Left colon (tissue), 2 donors: ENCODE measurements around the gene LETM1. TPM values are rescaled to one million over a fixed set of nuclear protein-coding genes. Genes with fewer than 3 reads are reported as not detected.

Experiments used
- ATAC-seq: fragments of 200-7000 bp; cut with Tn5 transposase; one replicate; pipeline ENCODE4 v1.9.1; 2020; ENCODE audit warnings: mild to moderate bottlenecking, moderate library complexity
- DNase-seq, 2 donors: peaks; one replicate each; pipeline ENCODE4 v3.0.0-alpha.2; 2020
- intact Hi-C, 2 donors: fragments of 100-400 bp; cut with DNase I in 1 of 2; cut with micrococcal nuclease in 1 of 2; formaldehyde crosslinking; loops; one replicate each; pipeline versions ENCODE4 v1.11.2 to v1.14.0; 2022; cut with DNase I, micrococcal nuclease
- total RNA-seq, 2 donors: library from RNA; stranded (reverse); fragmentation: NEBNext Ultra II Directional; extraction: Animal tissue kit (Norgen Biotek cat#: 25700); gene quantifications; one replicate each; pipeline ENCODE4 v1.2.1, GENCODE V29; 2021
- donor health status: DM: no; HTN: no; CAD: no.
- donor health status: DM: yes; HTN: yes; CAD: no.

The LETM1 gene
- total RNA-seq, 2 donors from 2014 or later: 112 to 160 TPM

DNA sequence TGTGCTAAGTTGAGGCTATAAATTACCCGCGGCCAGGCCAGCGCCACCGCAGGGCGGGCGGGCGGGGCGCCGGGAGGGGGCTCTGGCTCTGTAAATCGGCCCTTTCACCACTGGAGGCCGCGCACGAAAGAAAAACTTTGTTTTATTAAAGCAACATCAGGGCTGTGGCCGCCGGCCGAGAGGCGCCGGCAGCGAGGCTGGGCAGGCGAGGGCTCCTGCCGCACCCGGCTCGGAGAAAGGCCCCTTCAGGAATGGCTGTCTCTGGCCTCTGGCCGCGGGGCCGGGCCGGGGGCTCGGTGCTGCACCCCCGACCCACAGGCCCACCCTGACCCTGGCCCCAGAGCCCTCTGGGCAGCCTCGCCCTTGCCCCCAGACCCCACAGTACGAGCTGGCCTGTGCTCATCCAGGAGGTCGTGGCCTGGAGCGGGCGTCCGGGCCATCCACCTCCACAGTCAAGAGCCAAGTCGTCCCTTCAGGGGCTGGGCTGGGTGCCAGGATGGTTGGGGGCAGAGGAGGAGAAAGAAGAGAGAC is 92.3 kb downstream of the LETM1 start:
- intact Hi-C loops: no loop called here
- peak in 1 of 2 donors; percentile 45 for DNase-seq
- peak; percentile 61 for ATAC-seq

DNA sequence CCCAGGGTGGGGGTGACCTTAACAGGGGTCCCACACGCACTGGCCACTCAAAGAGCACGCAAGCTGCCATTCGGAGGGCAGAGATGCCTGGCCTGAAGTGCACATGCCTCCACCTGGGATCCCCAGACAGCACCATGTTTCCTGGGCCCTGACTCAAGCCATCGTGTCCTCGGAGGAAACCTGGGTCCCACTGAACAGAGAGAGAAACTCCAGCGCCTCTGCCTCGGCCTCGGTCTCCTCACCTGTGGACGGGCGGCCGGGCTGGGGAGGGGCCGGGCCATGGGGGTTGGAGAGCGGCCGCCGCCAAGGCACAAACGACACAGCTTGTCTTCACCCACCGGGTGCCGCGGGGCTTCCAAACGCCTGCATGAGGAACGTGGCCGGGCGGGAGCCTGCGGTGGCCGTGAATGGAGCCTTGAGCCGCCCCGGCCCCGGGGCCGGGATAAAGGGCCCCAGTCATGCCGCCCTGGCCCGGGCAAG is 92.8 kb downstream of the LETM1 start:
- ATAC-seq: no peak
- DNase-seq: no peak
- intact Hi-C loops: no loop called here

- DNase-seq (no peak), ATAC-seq (no peak)
- intact Hi-C loops: no loop called here
Observed at GRCh38 chr4:1762264-1763010, 93.5 kb downstream of the LETM1 start.

Other genes with a start within 250 kb of the LETM1 start
- gene FAM53A, start 171.8 kb downstream of the LETM1 start, total RNA-seq: under 1 TPM; 0.49 to 0.61 TPM
- gene SLBP, start 143.8 kb downstream of the LETM1 start, total RNA-seq: 10 to 100 TPM; 23.3 to 27.3 TPM
- gene TMEM129, start 134.8 kb downstream of the LETM1 start, total RNA-seq: 10 to 100 TPM; 51.1 to 60.3 TPM
- 10 to 100 TPM in 1 of 2 donors, 1 to 10 TPM in 1; 8.9 to 18.3 TPM for gene TACC3, start 134.6 kb downstream of the LETM1 start, total RNA-seq
- gene FGFR3, start 62.9 kb downstream of the LETM1 start, total RNA-seq: 10 to 100 TPM; 46.5 to 57.4 TPM
- gene NSD2, start 15.2 kb upstream of the LETM1 start, total RNA-seq: 100 to 1,000 TPM in 1 of 2 donors, 10 to 100 TPM in 1; 64.5 to 115 TPM
- 10 to 100 TPM; 28.2 to 28.7 TPM for gene NELFA, start 152.8 kb upstream of the LETM1 start, total RNA-seq
- under 1 TPM; 0.06 to 0.25 TPM for gene NAT8L, start 203.2 kb upstream of the LETM1 start, total RNA-seq